Activated CD8-positive, alpha-beta memory T cell treated with anti-CD3 and anti-CD28 coated beads for 36 hours (primary cell): ENCODE measurements around the gene VCP. TPM values are rescaled to one million over a fixed set of nuclear protein-coding genes. Genes with fewer than 3 reads are reported as not detected.

Source experiments
- CTCF ChIA-PET: fragments of 350-600 bp; sonication (Branson Sonifier 250); formaldehyde crosslinking; loops from one replicate; lab custom pipeline; 2021; ENCODE audit warnings: antibody characterized with exemption; lab: Charles Lee
- POLR2A ChIA-PET: fragments of 350-600 bp; sonication (Branson Sonifier 250); formaldehyde crosslinking; loops from one replicate; lab custom pipeline; 2021; ENCODE audit warnings: antibody characterized with exemption; lab: Charles Lee
- total RNA-seq, 2 experiments: library from RNA; stranded (reverse); gene quantifications; one replicate each; pipeline ENCODE4 v1.2.3, GENCODE V29; 2021

VCP gene
- total RNA-seq: 100 to 1,000 TPM; 303 to 315 TPM

DNA sequence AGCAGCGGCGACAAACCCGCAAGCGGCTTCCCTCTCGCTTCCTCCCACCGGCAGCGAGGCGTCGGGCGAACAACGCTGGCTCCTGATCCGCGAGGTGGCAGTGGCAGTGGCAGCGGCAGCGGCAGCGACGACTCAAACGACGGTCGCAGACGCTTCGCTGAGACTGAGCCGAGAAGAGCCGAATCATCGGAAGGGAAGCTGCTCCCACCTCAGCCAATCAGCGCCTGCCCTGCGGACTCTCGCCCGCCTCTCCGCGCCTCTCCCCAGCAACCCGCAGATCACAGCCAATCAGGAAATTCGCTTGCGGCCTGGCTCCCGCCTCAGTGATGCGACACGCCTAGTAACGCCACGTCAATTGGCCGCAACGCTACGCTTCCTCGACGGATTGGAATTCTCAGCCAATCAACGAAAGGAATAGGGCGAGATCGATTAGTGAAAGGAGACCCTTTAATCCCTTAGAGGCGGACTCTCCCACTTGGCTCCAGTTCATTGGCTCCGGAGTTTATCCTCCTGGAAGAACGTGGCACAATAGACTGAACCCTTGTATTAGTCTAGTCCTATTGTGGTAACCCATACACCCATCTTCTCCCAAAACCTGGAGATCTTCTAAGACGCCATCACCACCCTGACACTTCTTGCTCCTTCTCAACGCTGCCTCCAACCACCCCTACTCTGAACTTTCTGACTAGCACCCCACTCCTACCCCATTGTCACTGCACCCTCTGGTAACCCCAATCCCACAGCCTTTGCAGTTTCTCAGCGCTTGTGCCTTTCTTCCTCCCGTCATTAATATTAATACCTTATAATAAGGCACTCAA is at the start of gene VCP:
Gene VCP, minus strand, starts transcription at position 165 of the 818 bp plus-strand sequence. CDS start 272 bp downstream, outside the sequence.
- ChIA-PET POLR2A (interaction anchor here (0.6 to 1.4 kb wide), 8 partner anchors 9 to 435 kb away, joined by 3 to 4 read pairs (median 4); partner anchors contain the start of genes ATOSB, DNAJB5 and SIGMAR1), CTCF (interaction anchor here (1.4 to 3.0 kb wide), 6 partner anchors 7 to 173 kb away, joined by 3 to 20 read pairs (median 5); partner anchors contain the start of genes FANCG and PIGO)

DNA sequence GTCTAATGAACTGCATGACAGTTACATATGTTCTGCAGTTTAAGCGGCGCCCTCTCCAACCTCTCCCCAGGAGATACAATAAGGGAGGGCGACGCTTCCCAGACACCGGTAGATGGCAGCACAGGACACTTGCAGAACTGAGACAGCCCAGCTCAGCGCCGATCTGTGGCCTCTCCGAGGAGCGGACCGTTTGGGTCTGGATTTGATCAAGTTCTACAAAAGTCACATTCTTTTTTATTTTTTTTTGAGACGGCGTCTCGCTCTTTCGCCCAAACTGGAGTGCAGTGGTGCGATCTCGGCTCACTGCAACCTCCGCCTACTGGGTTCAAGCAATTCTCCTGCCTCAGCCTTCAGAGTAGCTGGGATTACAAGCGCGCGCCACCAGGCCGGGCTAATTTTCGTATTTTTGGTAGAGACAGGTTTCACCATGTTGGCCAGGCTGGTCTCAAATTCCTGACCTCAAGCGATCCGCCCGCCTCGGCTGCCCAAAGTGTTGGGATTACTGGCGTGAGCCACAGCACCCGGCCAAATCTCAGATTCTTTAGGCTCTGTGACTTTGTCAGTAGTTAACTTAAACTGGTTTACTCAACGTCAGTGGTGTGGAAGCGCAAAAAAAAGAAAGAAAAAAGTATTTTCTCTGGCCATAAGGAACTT is 44.6 kb upstream of the VCP start:
- POLR2A ChIA-PET: no interaction called here
- CTCF ChIA-PET: interaction anchor here (0.6 to 2.4 kb wide), 11 partner anchors 10 to 437 kb away, joined by 3 to 10 read pairs (median 5); partner anchors contain the start of gene STOML2

DNA sequence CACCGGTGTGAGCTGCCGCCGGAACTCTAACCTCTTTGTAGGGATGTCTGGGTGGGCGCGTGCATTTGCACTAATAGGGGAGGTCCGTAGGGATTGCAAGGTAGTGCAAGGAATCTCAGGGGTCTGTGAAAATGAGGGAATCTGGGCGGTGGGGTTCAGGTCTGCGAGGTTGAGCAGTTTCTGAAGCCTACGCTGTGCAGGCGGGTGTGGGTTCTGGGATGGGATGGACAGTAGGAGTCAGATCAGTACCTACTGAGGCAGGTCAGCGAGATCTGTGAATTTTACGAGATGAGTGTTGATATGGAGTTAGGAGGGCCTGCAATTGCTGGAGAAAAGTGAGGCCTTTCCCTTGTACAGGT is 44.1 kb upstream of the VCP start:
- CTCF ChIA-PET: interaction anchor here (0.8 to 2.4 kb wide), 10 partner anchors 10 to 362 kb away, joined by 3 to 10 read pairs (median 5); partner anchors contain the start of gene STOML2
- POLR2A ChIA-PET: no interaction called here

DNA sequence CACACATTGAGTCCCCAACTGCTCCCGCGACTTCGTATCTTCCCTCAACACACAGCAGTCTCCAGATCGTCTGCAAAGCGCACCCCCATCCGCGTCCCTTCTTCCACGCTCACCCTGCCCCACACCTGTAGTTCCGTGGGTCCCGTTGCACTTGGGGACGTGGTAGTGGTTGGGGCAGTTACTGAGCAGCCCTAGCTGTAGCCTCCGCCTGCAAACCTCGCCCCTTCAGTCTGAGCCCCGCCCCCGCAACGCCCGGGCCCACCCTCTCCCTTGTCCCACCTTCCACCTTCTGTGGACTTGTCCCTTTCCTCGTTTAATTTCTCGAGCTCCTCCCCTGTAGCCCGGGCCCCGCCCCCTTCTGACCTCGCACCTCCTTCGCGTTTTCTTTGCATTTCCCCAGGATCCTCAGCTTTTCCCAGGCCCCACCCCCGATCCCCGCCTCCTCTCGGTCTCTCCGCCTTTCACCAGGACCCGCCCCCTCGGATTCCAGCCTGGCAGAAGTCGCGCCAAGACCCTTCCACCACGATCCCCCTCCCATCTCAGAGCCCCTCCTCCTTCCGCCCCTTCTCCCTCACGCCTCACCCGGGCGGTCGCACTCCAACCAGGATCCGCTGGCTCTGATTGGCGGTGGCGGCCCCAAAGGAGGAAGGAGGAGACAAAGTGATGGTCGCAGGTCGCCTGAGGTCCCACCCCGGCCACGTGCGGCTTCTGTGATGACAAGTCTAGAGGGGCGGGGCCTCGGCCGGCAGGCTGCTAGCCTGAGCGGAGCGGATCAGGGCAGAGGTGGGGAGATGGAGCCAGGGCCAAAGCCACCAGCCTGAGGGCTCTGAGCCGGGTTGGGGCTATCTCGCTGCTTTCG is 43.5 kb upstream of the VCP start, which contains the start of gene ATOSB:
Gene ATOSB, minus strand, starts transcription at position 183 of the 859 bp plus-strand sequence. CDS start 7,588 bp downstream, outside the sequence.
- POLR2A ChIA-PET: interaction anchor here (0.7 to 1.1 kb wide), 2 partner anchors 43 to 45 kb away, joined by 3 to 4 read pairs; partner anchors contain the start of gene VCP
- CTCF ChIA-PET: interaction anchor here (0.7 to 2.4 kb wide), 8 partner anchors 9 to 363 kb away, joined by 3 to 10 read pairs (median 6); partner anchors contain the start of gene STOML2

DNA sequence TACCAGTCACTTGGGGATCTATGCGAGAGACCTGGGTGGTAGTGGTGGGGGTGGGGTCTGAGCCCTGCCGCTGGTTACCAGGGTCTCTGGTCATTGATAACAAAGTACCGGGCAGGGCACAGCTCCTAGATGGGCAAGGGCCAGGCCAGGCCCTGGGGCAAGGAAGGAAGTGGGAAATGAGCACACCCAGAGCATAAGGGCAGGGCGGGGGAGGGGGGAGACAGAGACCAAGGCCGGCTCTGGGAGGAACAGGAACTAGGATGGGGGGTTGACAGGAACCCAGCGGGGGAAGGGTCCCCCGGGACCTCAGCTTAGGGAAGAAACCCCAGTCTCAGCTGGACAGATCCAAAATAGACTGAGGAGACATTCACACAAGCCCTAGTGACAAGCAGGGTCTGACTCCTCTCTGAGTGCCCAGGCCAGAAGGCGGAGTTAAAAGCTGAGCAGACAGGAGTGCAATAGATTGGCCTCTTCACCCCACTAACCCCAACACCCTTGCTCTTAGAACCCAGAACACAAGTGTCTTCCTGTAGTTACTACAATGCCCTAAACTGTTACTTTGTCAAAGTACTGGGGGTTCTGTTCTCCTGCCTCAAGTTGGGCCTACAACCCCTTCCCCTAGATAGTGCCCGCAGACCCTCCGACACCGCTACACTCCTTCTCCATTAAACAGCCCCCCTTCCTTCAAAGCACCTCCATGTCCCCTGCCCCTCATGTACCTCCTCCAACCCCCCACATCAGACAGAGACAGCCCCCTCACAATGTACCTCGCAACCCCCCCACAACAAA is 42.6 kb upstream of the VCP start:
- CTCF ChIA-PET: interaction anchor here (1.2 to 2.4 kb wide), 6 partner anchors 8 to 215 kb away, joined by 4 to 10 read pairs (median 6); partner anchors contain the start of genes PIGO and STOML2
- POLR2A ChIA-PET: interaction anchor here (0.7 to 2.2 kb wide), 3 partner anchors 13 to 44 kb away, joined by 3 to 23 read pairs (median 4); partner anchors contain the start of genes STOML2 and VCP

DNA sequence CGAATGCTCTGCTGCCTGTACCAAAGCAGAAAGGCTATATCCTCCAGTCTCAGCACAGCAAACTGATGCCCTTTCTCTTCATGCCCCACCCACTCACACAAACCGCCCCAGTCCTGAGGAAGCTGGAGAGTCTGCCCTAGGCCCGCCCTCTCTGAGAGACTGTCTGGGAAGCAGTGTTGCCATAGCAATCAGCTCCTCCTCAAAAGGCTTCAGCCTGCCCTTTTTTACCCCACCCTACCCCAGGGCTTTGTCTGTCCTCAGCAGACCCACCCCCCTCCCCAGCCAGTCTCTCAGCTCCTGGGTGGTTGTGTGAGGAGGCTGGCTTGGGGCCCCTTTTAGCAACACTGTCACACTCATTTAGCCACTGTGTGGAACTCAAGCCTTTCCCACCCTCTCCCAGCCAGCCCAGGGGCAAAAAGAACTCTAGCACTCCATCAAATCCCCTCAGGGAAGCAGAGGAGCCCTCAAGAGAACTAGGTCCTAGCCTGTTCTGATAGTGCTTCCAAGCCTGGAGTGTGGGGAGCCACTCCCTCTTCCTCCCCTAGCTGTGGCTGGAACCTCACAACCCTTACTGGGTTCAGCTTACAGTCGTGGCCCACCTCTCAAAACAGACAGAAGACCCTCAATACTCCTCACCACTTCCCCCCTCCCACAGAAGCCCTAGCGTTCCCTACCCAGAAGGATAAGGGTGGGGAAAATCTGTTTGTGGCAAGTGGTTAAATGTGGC is 41.9 kb upstream of the VCP start:
- POLR2A ChIA-PET: interaction anchor here (0.6 to 2.2 kb wide), 4 partner anchors 12 to 125 kb away, joined by 3 to 23 read pairs (median 3); partner anchors contain the start of genes PIGO and STOML2
- CTCF ChIA-PET: interaction anchor here (0.6 to 1.9 kb wide), 6 partner anchors 10 to 215 kb away, joined by 3 to 10 read pairs (median 4); partner anchors contain the start of genes FANCG, PIGO and STOML2

DNA sequence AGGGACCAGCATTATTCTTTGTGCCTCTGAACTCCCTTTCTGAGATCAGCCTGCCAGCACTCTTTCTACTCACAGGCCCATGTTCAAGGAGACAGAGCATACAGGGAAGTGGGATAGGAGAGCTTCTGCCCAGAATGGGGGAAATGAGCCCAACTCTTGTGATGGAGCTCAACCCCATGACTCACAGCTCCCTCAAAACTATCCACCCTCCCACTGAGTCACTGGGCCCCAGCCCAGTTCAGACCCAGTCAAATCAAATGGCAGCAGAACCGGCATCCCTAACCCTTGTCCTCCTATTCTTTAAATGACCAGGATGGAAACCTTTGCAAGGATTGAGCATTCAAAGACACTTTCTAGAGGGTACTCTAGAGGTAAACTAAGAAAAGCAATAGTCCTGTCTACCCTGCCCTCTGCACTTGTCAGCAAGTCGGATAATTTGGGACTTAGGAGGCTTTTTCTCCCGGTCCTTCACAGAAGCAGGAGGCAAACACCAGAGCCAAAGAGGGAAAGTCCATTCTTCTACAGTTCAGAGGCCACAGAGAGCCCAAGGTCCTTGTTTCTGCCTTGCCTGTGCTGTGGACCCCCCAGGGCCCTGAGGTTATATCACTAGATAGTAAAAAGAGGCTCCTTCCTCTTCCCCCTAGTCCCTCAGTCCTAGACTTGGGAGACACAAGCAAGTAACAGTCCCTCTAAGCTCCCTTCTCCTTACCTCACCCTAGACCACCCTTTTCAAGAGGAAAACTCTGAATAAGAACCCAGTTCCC is 40.0 kb upstream of the VCP start:
- ChIA-PET CTCF (interaction anchor here (1.0 to 2.5 kb wide), 4 partner anchors 9 to 213 kb away, joined by 3 to 13 read pairs (median 6); partner anchors contain the start of genes PIGO and STOML2), POLR2A (interaction anchor here (0.9 to 2.0 kb wide), 4 partner anchors 9 to 487 kb away, joined by 3 to 9 read pairs (median 5); partner anchors contain the start of genes FANCG and STOML2)

DNA sequence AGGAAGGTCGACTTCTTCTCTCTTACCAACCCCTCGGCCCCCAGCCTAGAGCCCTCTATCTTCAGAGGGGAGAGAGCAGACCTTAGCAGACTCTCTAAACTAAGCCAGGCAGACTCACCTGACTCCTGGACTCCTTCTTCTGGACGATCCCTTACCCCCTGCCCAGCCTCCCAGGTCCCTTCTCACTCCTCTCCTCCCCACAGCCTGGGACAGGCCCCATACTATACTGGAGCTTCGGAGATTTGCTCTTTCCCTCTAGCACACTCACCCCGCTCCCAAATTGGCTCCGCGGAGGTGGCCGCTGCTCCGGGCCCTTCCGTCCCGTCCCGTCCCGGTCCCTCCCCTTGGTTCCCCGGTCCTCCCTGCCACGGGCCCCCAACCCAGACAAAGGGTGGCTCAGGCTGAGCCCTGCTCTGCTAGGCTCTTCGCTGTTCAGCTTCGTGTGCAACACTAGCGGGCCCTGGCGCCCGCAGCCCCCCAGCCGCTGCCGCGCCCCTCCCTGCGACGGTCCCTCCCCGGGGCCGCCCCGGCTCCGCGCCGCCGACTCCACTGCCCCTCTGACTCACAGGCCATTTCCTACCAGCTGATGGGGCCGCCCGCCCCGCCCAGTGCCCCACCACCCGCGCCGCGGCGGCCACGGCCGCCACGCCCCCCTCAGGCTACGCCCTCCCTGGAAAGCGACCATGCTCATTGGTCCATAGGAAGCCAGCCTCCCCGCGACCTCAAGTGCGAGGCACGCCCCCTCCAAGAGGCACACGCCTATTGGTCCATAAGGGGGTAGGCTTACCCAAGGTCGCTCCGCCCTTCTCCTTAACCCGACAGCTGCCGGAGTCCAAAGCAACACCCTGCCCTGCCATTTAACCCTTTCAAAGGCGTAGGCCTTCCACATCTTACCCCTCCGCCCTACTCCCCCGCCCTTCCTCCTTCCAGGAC is 38.8 kb upstream of the VCP start:
- ChIA-PET CTCF (interaction anchor here (1.0 to 2.5 kb wide), 7 partner anchors 8 to 212 kb away, joined by 3 to 13 read pairs (median 3); partner anchors contain the start of genes PIGO, STOML2 and VCP), POLR2A (interaction anchor here (0.9 to 2.0 kb wide), 5 partner anchors 8 to 489 kb away, joined by 3 to 9 read pairs (median 5); partner anchors contain the start of genes FANCG and STOML2)

DNA sequence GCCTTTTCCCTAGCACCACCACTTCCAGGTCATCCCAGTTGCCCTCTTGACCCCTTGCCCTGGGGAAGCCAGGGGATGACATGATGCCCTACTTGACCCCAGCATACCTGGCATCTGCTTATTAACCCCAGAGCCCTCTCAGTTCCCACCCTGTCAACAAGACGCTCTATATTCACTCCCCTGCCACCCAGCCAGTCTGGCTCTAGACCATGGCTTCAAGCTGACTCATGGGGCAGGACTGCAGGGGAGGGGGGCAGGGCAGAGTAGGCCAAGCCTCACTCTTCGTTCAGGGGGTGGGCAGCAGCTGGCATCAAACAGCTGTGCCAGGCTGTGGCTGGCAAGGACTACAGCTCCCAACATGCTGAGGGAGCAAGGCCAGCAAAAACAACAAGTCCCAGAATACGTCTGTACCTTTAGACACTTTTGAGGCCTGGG is 37.9 kb upstream of the VCP start:
- ChIA-PET POLR2A (interaction anchor here (0.9 to 1.8 kb wide), 2 partner anchors 9 to 30 kb away, joined by 3 to 5 read pairs; partner anchors contain the start of gene FANCG), CTCF (interaction anchor here (1.2 to 2.3 kb wide), 4 partner anchors 13 to 39 kb away, joined by 3 to 13 read pairs (median 3); partner anchors contain the start of genes PIGO and VCP)

DNA sequence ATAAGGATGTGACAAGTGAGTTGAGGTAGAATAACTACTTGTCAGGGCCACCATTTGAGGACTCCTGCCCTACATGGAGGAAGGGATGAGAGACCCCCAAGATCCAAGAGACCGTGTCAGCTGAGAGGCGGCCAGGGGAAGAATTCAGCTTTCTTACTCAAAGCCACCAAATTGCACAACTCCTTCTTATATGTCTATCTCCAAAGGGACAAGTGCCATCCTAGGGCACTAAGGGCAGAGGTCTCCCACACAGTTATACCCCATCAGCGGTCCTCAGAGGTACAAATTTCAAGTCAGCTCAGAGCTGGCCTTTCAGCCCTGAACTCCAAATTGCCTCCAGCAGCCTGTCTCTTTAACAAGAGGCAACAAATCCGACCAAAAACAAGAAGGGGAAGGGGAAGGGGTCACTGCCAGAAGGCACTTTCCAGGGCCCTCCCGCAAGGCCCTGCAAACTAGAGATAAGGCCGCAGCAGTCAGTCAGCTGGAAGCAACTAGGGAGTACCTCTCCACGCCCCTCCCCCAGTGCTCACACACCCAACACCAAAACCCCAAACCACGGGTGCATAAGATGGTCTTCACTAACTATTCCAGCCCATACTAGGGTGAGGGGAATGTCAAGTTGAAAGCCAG is 36.6 kb upstream of the VCP start:
- POLR2A ChIA-PET: no interaction called here

DNA sequence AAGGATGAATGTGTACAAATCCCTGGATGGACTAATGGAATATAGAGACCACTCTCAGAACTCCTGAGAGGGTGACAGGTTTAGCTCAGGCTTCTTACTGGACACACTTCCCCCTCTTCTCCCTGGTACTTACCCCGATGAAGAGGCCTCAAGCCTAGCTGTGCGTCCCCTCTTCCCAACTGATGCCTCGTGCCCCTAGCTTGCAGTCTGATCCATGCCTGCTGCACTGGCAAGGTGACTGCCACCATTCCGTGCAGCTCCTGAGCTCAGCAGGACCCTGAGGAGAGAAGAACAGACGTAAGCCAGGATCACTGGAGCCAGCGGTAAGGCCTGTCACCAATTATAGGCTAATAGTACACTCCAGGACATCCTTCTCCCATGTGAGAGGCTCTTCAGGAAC is 36.0 kb upstream of the VCP start:
- POLR2A ChIA-PET: no interaction called here
- CTCF ChIA-PET: interaction anchor here (0.7 kb wide), 1 partner anchor 12 kb away, joined by 3 read pairs; the partner anchor contains the start of gene PIGO

More for the DNA sequence above, 36.6 kb upstream of the VCP start:
- CTCF ChIA-PET: no interaction called here

DNA sequence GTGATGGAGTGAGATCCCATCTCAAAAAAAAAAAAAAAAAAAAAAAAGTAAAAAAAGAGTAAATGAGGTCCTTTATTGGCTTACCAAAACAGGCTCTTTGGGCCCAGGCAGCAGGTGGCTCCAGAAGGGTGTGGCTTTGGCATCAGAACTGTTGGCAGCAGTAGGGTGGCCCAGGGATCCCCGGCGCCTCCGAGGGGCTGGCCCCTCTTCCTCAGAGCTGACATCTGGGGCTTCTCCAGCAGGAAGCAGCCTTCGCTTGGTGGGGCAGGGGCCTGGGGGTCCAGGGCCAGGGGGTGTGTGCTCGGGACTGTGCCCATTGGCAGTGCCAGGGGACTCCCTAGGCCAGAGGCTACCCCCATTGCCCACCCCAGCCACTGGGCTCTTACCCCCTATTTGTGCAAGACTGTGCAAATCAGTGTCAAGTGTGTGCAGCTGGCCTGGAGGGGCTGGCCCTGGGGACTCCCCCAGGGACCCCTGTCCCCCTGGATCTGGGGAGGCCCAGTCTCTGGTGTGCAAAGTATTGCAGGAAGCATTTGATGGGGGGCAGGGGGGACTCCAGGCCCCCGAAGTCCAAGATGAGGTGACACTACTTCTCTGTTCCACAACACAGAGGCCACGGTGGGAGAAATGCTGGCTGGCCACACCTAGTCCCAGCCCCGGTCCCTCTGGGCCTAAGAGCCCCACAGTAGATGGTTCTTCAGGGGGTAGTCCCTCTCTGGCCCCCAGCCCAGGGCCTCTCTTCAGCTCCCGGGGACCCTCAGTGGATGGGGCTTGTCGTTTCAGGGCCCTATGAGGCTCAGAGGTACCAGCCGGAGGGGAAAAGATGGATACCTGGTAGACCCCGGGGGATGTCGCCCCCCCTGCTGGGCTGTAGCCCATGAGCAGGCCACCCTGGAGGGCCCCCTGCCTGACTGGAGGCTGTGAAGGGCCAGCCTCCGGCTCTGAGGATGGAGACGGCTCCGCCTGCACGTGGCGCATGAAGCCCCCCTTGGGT is 35.2 kb upstream of the VCP start:
- CTCF ChIA-PET: interaction anchor here (0.7 to 1.8 kb wide), 2 partner anchors 9 to 11 kb away, joined by 3 to 10 read pairs; partner anchors contain the start of genes ATOSB and PIGO
- POLR2A ChIA-PET: no interaction called here

DNA sequence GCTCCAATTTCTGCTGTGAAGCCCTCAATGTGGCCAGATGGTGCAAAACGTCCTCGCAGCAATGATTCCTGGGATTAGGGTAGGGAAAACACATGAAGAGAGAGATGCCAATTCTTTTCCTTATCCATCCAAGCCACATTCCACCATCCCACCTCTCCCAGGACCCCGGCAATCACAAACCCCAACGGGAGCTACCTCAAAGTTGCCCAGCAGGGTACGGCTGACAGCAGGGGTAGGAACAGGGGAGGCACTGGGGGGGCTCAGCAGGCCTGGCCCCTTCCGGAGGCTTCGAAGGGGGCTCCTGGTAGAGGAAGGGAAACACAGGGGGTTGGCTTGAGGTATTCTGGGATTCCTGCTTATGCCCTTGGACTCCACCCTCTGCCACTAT is 33.9 kb upstream of the VCP start:
- ChIA-PET CTCF (interaction anchor here (1.8 kb wide), 1 partner anchor 10 kb away, joined by 10 read pairs; the partner anchor contains the start of gene ATOSB), POLR2A (no interaction called here)
